ENCODE data around the gene CCL2. TPM values are rescaled to one million over a fixed set of nuclear protein-coding genes. Genes with fewer than 3 reads are reported as not detected.

The CCL2 gene
- total RNA-seq, 1 donor from 2014 or later: 7.0 TPM

GRCh38 chr17:34259146-34259545, 4.1 kb downstream of the CCL2 start:
- H3K4me2 ChIP-seq: no peak overlapping the region
- H3K9me3 Mint-ChIP-seq: no peaks in the 10 kb centered on the region
- no peaks in the 10 kb centered on the region for H3K79me2 ChIP-seq (ENCODE audit: low read depth)
- H3K9me3 ChIP-seq (ENCODE audit: low read depth): no peaks in the 10 kb centered on the region
- no peaks in the 10 kb centered on the region for H3K27me3 ChIP-seq
- H3K4me1 ChIP-seq: peaks cover 17% of the 10 kb centered on the region
- peaks cover 15% of the 10 kb centered on the region for H3F3A ChIP-seq (ENCODE audit: low read depth)
- TF ChIP-seq CTCF (IDR thresholded peaks at IDR 0.05) (no peak), EZH2 (IDR thresholded peaks at IDR 0.05) (no peak), EZH2phosphoT487 (IDR thresholded peaks at IDR 0.05) (no peak)
- no peaks in the 10 kb centered on the region for H4K20me1 ChIP-seq (ENCODE audit: low read depth)
- no peak overlapping the region for H2AFZ ChIP-seq (replicated peaks)
- peaks cover 5% of the 10 kb centered on the region for H3K27me3 Mint-ChIP-seq (ENCODE audit: insufficient read depth, low read depth)
- H3K4me3 ChIP-seq: no peak overlapping the region
- no peak for DNase-seq (ENCODE audit: low spot score)
- no peaks in the 10 kb centered on the region for H3K36me3 Mint-ChIP-seq
- H3K36me3 ChIP-seq: no peaks in the 10 kb centered on the region
- H3K4me3 Mint-ChIP-seq: no peak overlapping the region
- no peak overlapping the region for H3K9ac ChIP-seq
- H3K27ac ChIP-seq: no peak overlapping the region
- no peak overlapping the region for H3K27ac Mint-ChIP-seq
- H3K4me1 Mint-ChIP-seq: peaks cover 32% of the 10 kb centered on the region

DNA sequence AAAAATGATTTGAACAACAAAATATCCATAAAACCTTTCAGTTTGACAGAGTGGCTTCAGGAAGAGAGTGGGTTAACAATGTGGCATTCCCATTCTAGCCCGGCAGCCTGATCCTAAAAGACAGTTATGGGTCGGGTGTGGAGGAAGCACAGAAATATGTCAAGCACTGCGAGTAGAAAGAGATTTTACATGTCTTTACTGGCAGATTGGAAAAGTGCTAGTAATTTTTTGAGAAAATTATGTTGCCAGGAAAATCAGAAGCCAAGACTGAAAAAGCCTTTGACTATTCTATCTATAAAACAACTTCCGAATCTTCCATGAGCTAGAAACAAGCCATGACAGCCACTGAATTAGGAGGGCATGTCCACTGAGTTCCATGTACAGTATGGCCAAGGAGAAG, 5.8 kb downstream of the CCL2 start:
- Mint-ChIP-seq H3K9me3 (no peaks in the 10 kb centered on the region), H3K27ac (no peak overlapping the region), H3K4me3 (no peak overlapping the region), H3K27me3 (ENCODE audit: insufficient read depth, low read depth) (peaks cover 5% of the 10 kb centered on the region), H3K4me1 (peaks cover 26% of the 10 kb centered on the region), H3K36me3 (no peaks in the 10 kb centered on the region)
- H2AFZ ChIP-seq (replicated peaks): no peak overlapping the region
- H4K20me1 ChIP-seq (ENCODE audit: low read depth): no peaks in the 10 kb centered on the region
- H3K4me3 ChIP-seq: no peak overlapping the region
- no peaks in the 10 kb centered on the region for H3K27me3 ChIP-seq
- no peaks in the 10 kb centered on the region for H3K9me3 ChIP-seq (ENCODE audit: low read depth)
- H3K9ac ChIP-seq: no peak overlapping the region
- no peaks in the 10 kb centered on the region for H3K36me3 ChIP-seq
- no peak overlapping the region for H3K27ac ChIP-seq
- no peaks in the 10 kb centered on the region for H3F3A ChIP-seq (ENCODE audit: low read depth)
- no peaks in the 10 kb centered on the region for H3K79me2 ChIP-seq (ENCODE audit: low read depth)
- DNase-seq (ENCODE audit: low spot score): no peak
- peaks cover 3% of the 10 kb centered on the region for H3K4me1 ChIP-seq
- TF ChIP-seq EZH2 (IDR thresholded peaks at IDR 0.05): no peak
- no peak for TF ChIP-seq EZH2phosphoT487 (IDR thresholded peaks at IDR 0.05)
- no peak for TF ChIP-seq CTCF (IDR thresholded peaks at IDR 0.05)
- no peak overlapping the region for H3K4me2 ChIP-seq

DNA sequence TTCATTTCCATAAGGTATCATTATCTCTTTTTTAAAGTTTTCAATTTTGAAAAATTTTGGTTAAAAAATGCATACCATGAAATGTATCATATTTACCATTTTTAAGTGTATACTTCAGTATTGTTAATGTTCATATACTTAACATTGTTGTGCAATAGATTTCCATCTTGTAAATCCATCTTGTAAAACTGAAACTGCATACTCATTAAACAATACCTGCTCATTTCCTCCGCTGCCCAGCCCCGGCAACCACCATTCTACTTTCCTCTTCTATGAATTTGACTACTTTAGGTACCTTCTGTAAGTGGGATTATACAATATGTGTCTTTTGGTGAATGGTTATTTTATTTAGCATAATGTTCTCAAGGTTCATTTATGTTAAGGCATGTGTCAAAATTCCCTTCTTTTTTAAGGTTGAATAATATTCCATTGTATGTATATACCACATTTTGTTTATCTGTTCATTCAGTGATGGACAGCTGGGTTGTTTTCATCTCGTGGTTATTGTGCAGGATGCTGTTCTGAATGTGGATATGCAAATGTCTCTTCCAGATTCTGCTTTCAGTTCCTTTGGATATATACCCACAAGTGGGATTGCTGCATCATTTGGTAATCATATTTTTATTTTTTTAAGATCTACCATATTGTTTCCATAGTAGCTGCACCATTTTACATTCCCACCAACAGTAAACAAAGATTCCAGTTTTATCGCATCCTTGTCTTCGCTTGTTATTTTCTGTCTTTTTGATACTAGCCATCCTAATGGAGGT, 6.7 kb downstream of the CCL2 start:
- Mint-ChIP-seq H3K9me3 (no peaks in the 10 kb centered on the region), H3K27me3 (ENCODE audit: insufficient read depth, low read depth) (peaks cover 2% of the 10 kb centered on the region), H3K4me1 (peaks cover 23% of the 10 kb centered on the region)

More for the DNA sequence above, 6.7 kb downstream of the CCL2 start:
- H3K27me3 ChIP-seq: no peaks in the 10 kb centered on the region
- H3K27ac Mint-ChIP-seq: no peak overlapping the region
- no peaks in the 10 kb centered on the region for H3K9me3 ChIP-seq (ENCODE audit: low read depth)
- no peaks in the 10 kb centered on the region for H3K36me3 ChIP-seq
- H3K4me3 ChIP-seq: no peak overlapping the region
- H2AFZ ChIP-seq (replicated peaks): no peak overlapping the region
- H3K4me3 Mint-ChIP-seq: no peak overlapping the region
- H3F3A ChIP-seq (ENCODE audit: low read depth): no peaks in the 10 kb centered on the region
- DNase-seq (ENCODE audit: low spot score): no peak
- no peak overlapping the region for H3K4me2 ChIP-seq
- peaks cover 3% of the 10 kb centered on the region for H3K4me1 ChIP-seq
- no peak overlapping the region for H3K27ac ChIP-seq
- no peak overlapping the region for H3K9ac ChIP-seq
- TF ChIP-seq EZH2phosphoT487 (IDR thresholded peaks at IDR 0.05) (no peak), EZH2 (IDR thresholded peaks at IDR 0.05) (no peak), CTCF (IDR thresholded peaks at IDR 0.05) (no peak)
- H4K20me1 ChIP-seq (ENCODE audit: low read depth): no peaks in the 10 kb centered on the region
- no peaks in the 10 kb centered on the region for H3K36me3 Mint-ChIP-seq
- H3K79me2 ChIP-seq (ENCODE audit: low read depth): no peaks in the 10 kb centered on the region

Measured in neural progenitor cell (in vitro differentiated cells).